ENCODE data around the gene PRR14L.

Gene PRR14L

DNA sequence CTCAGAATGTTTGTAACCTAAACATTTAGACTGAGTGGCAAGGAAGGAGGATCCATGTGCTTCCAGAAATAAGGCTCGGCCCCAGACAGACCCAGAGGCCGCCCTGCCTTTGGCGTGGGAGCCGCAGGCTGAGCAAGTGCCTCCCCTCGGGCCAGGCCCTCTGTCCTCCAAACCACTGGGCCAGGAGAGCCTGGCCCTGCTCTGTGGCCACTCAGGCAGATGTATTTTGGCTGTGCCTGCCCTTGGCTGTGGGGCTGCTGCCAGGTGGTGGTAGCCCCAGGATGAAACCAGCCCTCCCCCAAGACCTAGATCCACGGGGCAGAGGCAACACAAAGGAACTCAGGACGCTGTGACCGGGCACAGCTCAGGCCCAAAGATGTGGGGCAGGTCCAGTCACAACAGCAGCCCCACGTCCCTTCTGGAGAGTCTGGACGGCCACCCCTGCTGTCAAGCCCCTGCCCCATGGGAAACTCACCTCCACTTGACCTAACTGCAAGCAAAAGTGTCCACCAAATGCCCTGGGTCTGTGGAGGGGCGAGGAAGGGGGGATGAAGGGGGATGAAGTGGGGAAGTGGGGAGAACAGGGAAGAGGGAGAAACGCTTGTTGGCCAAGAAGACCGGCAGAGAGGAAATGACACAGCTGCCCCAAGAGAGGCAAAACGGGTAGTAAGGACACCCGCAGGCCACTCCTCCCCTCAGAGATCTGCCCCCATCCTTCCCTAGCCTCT, 111.9 kb downstream of the PRR14L start:
- no peak for DNase-seq

- no peak for DNase-seq
Measured at GRCh38 chr22:31637447-31637890, 112.5 kb downstream of the PRR14L start.

- DNase-seq, result no peak
Measured at GRCh38 chr22:31635638-31636306, 114.2 kb downstream of the PRR14L start.

GRCh38 chr22:31631436-31631835, 118.5 kb downstream of the PRR14L start:
- no peak for DNase-seq

Data from NCI-H1417 treated with DMSO at 0.1 percent for 48 hours (cell line).